Caco-2 (cell line): Measurements from ENCODE around the gene BOLA2B. TPM values are rescaled to one million over a fixed set of nuclear protein-coding genes. Genes with fewer than 3 reads are reported as not detected.
A peak's percentile ranks its signal among the peaks of the same experiment; 100 is the strongest.

Experiments used
- BruUV-seq: library from RNA; stranded (reverse); fragments of 400-500 nt; replicated peaks from 2 replicates; lab custom pipeline; 2021; lab: Mats Ljungman, UMichigan
- CTCF ChIA-PET: fragments of 300-600 bp; sonication (Branson Sonifier 250); formaldehyde crosslinking; loops from one replicate; lab custom pipeline; 2022; ENCODE audit warnings: antibody characterized with exemption; lab: Charles Lee
- POLR2A ChIA-PET: fragments of 300-600 bp; sonication (Branson Sonifier 250); formaldehyde crosslinking; loops from one replicate; lab custom pipeline; 2022; ENCODE audit warnings: antibody characterized with exemption; lab: Charles Lee
- DNase-seq, 2 experiments: peaks; one replicate each; pipeline versions ENCODE4 v3.0.0 to v3.0.0-alpha.2; 2020 to 2022
- H3K27me3 ChIP-seq: replicated peaks from 2 replicates; pipeline ENCODE4 v1.6.0; 2011; ENCODE audit warnings: low read length; ENCODE audit not compliant: control insufficient read depth, insufficient read depth
- H3K36me3 ChIP-seq: 2 replicates; pipeline ENCODE4 v1.5.1; 2011; ENCODE audit warnings: low read length; ENCODE audit not compliant: control insufficient read depth, insufficient read depth
- H3K4me1 ChIP-seq: fragments of 250-450 bp; sonication (Bioruptor Pico); 2 replicates; pipeline ENCODE4 v1.5.1; 2020; ENCODE audit warnings: mild to moderate bottlenecking
- H3K4me3 ChIP-seq: 2 replicates; pipeline ENCODE4 v1.5.1; 2011; ENCODE audit warnings: low read depth, mild to moderate bottlenecking, control low read depth, low read length
- H3K9me3 ChIP-seq: fragments of 250-450 bp; sonication (Bioruptor Pico); 2 replicates; pipeline ENCODE4 v1.5.1; 2020; ENCODE audit warnings: mild to moderate bottlenecking, moderate library complexity
- H3K27ac Mint-ChIP-seq: one replicate; pipeline ENCODE4 v1.8.0; 2022; ENCODE audit warnings: mixed read lengths; ENCODE audit not compliant: unreplicated experiment
- H3K27me3 Mint-ChIP-seq: one replicate; pipeline ENCODE4 v1.8.0; 2022; ENCODE audit warnings: mixed read lengths; ENCODE audit not compliant: insufficient read depth, unreplicated experiment
- H3K36me3 Mint-ChIP-seq: one replicate; pipeline ENCODE4 v1.8.0; 2022; ENCODE audit warnings: mild to moderate bottlenecking, mixed read lengths; ENCODE audit not compliant: insufficient read depth, unreplicated experiment
- H3K4me1 Mint-ChIP-seq: one replicate; pipeline ENCODE4 v1.8.0; 2022; ENCODE audit warnings: low read depth, mixed read lengths; ENCODE audit not compliant: unreplicated experiment
- H3K4me3 Mint-ChIP-seq: one replicate; pipeline ENCODE4 v1.8.0; 2022; ENCODE audit warnings: mild to moderate bottlenecking, moderate library complexity, mixed read lengths; ENCODE audit not compliant: unreplicated experiment
- H3K9me3 Mint-ChIP-seq: one replicate; pipeline ENCODE4 v1.8.0; 2022; ENCODE audit warnings: mixed read lengths; ENCODE audit not compliant: unreplicated experiment
- intact Hi-C: fragments of 100-400 bp; cut with micrococcal nuclease; formaldehyde crosslinking; loops from one replicate; pipeline ENCODE4 v1.10.0; 2022; ENCODE audit not compliant: unreplicated experiment
- total RNA-seq: library from RNA; stranded (reverse); gene quantifications from 2 replicates; pipeline ENCODE4 v1.2.3, GENCODE V29; 2022
- TF ChIP-seq, protein P1 (sequence below), 2 experiments: fragments of 200-600 bp in 1 of 2; IDR thresholded peaks; 1 replicate in 1 of 2; 2 replicates in 1 of 2; pipeline versions ENCODE4 v1.5.1 to v1.8.0; 2011 to 2022; ENCODE audit warnings: antibody characterized with exemption in 1 of 2, control low read depth in 1 of 2, inconsistent platforms in 1 of 2, low read depth in 1 of 2, low read length in 1 of 2, mild to moderate bottlenecking in 1 of 2, moderate library complexity in 1 of 2; ENCODE audit not compliant: insufficient read depth in 1 of 2, severe bottlenecking in 1 of 2, unreplicated experiment in 1 of 2

Gene BOLA2B
- total RNA-seq, 1 experiment from 2014 or later: 96.5 TPM

DNA sequence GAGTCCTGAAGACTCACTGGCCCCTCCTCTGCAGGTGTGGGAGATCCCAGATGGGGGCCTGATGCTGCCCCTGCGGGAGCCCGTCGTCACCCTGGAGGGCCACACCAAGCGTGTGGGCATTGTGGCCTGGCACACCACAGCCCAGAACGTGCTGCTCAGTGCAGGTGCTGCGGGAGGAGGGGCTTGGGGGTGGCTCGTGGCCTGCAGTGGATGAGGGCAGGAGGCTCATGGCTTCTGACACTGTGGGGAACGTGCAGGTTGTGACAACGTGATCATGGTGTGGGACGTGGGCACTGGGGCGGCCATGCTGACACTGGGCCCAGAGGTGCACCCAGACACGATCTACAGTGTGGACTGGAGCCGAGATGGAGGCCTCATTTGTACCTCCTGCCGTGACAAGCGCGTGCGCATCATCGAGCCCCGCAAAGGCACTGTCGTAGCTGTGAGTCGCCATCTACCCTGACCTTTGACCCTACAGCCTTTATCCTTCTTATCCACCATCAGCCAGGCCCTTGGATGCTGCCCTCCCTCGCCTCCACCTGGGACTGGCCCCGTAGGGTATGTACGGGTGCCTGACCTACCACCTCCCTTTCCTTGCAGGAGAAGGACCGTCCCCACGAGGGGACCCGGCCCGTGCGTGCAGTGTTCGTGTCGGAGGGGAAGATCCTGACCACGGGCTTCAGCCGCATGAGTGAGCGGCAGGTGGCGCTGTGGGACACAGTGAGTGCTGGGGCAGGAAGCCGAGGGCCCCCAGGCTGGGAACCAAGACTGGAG is 6.5 kb downstream of the BOLA2B start:
- DNase-seq: peak in 1 of 2 experiments; percentile 37
- H3K4me3 ChIP-seq: no peak overlapping the region
- intact Hi-C loops: no loop called here
- Mint-ChIP-seq H3K27ac (no peak overlapping the region), H3K36me3 (no peaks in the 10 kb centered on the region), H3K9me3 (no peaks in the 10 kb centered on the region), H3K27me3 (no peaks in the 10 kb centered on the region), H3K4me3 (no peak overlapping the region), H3K4me1 (no peaks in the 10 kb centered on the region)
- H3K4me1 ChIP-seq: no peaks in the 10 kb centered on the region
- H3K27me3 ChIP-seq: no peaks in the 10 kb centered on the region
- no peaks in the 10 kb centered on the region for H3K36me3 ChIP-seq
- TF ChIP-seq, protein P1, sequence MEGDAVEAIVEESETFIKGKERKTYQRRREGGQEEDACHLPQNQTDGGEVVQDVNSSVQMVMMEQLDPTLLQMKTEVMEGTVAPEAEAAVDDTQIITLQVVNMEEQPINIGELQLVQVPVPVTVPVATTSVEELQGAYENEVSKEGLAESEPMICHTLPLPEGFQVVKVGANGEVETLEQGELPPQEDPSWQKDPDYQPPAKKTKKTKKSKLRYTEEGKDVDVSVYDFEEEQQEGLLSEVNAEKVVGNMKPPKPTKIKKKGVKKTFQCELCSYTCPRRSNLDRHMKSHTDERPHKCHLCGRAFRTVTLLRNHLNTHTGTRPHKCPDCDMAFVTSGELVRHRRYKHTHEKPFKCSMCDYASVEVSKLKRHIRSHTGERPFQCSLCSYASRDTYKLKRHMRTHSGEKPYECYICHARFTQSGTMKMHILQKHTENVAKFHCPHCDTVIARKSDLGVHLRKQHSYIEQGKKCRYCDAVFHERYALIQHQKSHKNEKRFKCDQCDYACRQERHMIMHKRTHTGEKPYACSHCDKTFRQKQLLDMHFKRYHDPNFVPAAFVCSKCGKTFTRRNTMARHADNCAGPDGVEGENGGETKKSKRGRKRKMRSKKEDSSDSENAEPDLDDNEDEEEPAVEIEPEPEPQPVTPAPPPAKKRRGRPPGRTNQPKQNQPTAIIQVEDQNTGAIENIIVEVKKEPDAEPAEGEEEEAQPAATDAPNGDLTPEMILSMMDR (IDR thresholded peaks at IDR 0.05; ENCODE audit: insufficient read depth in 1 of 2, low read depth in 1 of 2, low read length in 1 of 2, severe bottlenecking in 1 of 2, unreplicated experiment in 1 of 2): peak; percentile 18 to 26
- CTCF ChIA-PET: no interaction called here
- H3K9me3 ChIP-seq: no peaks in the 10 kb centered on the region
- BruUV-seq: no TSS peak
- POLR2A ChIA-PET: no interaction called here

DNA sequence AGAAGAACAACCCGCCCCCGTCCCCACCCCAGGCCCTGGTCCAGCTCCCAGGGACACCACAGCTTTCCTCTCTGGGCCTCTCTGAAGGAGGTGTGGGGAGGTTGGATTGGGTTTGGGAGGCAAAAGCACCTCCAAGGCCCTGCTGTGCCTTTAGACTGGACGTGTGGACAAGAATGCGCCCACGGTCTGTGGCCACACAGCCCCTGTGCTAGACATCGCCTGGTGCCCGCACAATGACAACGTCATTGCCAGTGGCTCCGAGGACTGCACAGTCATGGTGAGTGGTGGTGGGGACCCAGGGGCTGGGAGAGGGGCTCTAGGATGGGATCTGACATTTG is 7.1 kb downstream of the BOLA2B start:
- CTCF ChIA-PET: no interaction called here
- no TSS peak for BruUV-seq
- TF ChIP-seq, protein P1 (IDR thresholded peaks at IDR 0.05; ENCODE audit: insufficient read depth in 1 of 2, low read depth in 1 of 2, low read length in 1 of 2, severe bottlenecking in 1 of 2, unreplicated experiment in 1 of 2): no peak
- H3K4me1 Mint-ChIP-seq: no peaks in the 10 kb centered on the region
- POLR2A ChIA-PET: no interaction called here
- H3K9me3 Mint-ChIP-seq: no peaks in the 10 kb centered on the region
- H3K27ac Mint-ChIP-seq: no peak overlapping the region
- intact Hi-C loops: no loop called here
- Histone ChIP-seq H3K36me3 (no peaks in the 10 kb centered on the region), H3K4me3 (no peak overlapping the region), H3K9me3 (no peaks in the 10 kb centered on the region), H3K27me3 (no peaks in the 10 kb centered on the region), H3K4me1 (no peaks in the 10 kb centered on the region)
- no peaks in the 10 kb centered on the region for H3K27me3 Mint-ChIP-seq
- H3K36me3 Mint-ChIP-seq: no peaks in the 10 kb centered on the region
- no peak overlapping the region for H3K4me3 Mint-ChIP-seq
- no peak for DNase-seq

DNA sequence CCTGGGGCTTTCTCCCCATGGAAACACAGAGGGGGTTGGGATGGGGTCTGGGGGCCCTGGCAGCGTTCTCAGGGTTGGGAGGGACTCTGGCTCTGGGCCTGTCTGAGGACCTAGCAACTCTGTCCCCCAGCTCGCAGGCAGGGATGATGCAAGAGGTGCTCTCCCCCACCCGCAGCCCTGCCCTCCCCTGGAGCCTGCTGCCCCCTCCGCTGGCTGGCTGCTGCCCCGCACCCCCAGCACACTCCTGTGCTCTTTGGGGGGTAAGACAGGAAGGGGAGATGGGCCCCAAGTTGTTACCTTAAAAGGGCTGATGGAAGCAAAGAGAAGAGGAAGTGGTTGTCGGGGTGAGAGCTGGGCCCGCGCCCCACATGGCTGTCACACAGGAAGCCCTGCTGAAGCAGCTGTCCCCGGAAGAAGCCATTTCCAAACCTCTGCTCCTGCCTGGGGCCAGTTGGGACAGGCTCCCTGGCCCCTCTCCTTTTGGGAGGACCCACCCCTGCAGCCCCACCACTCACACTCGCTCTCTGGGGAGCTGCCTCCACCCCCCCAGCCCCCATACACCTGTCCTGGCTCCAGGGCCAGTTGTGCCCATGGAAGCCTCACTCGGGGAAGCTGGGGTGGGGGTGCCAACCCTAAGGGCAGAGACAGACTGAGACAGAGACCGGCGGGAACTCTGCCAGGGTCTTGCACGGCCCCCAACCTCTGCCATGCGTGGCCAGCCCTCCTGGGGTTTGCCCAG is 7.6 kb downstream of the BOLA2B start:
- H3K4me1 Mint-ChIP-seq: no peaks in the 10 kb centered on the region
- H3K9me3 ChIP-seq: no peaks in the 10 kb centered on the region
- intact Hi-C loops: no loop called here
- H3K36me3 ChIP-seq: no peaks in the 10 kb centered on the region
- DNase-seq: no peak
- no peaks in the 10 kb centered on the region for H3K36me3 Mint-ChIP-seq
- TF ChIP-seq, protein P1 (IDR thresholded peaks at IDR 0.05; ENCODE audit: insufficient read depth in 1 of 2, low read depth in 1 of 2, low read length in 1 of 2, severe bottlenecking in 1 of 2, unreplicated experiment in 1 of 2): no peak
- H3K27me3 ChIP-seq: no peaks in the 10 kb centered on the region
- ChIA-PET CTCF (no interaction called here), POLR2A (no interaction called here)
- no peak overlapping the region for H3K4me3 Mint-ChIP-seq
- H3K27ac Mint-ChIP-seq: no peak overlapping the region
- BruUV-seq: no TSS peak
- H3K4me3 ChIP-seq: no peak overlapping the region
- H3K4me1 ChIP-seq: no peaks in the 10 kb centered on the region
- H3K27me3 Mint-ChIP-seq: no peaks in the 10 kb centered on the region
- no peaks in the 10 kb centered on the region for H3K9me3 Mint-ChIP-seq
